Spleen (tissue), 11 donors: Measurements from ENCODE around the gene EIF5A2. TPM values are rescaled to one million over a fixed set of nuclear protein-coding genes. Genes with fewer than 3 reads are reported as not detected.

Experiments used
- DNase-seq: peaks from one replicate; pipeline ENCODE4 v3.0.0-alpha.2; 2020
- H3K27ac ChIP-seq, 8 donors: fragments of 200-600 bp; sonication (generic) in 7 of 8; 1 replicate in 4 of 8; 2 replicates in 4 of 8; pipeline versions ENCODE4 v1.5.0 to v1.8.0; 2016 to 2021; ENCODE audit warnings: inconsistent platforms in 4 of 8, mild to moderate bottlenecking in 4 of 8, moderate library complexity in 1 of 8
- H3K27me3 ChIP-seq, 7 donors: fragments of 200-600 bp; sonication (generic) in 6 of 7; replicated peaks in 1 of 7; 1 replicate in 4 of 7; 2 replicates in 3 of 7; pipeline versions ENCODE4 v1.5.0 to v1.8.0; 2016 to 2021; ENCODE audit warnings: inconsistent platforms in 3 of 7, mild to moderate bottlenecking in 1 of 7
- H3K36me3 ChIP-seq, 6 donors: fragments of 200-600 bp; sonication (generic) in 5 of 6; 1 replicate in 4 of 6; 2 replicates in 2 of 6; pipeline versions ENCODE4 v1.5.0 to v1.8.0; 2016 to 2021; ENCODE audit warnings: inconsistent platforms in 2 of 6
- H3K4me1 ChIP-seq, 6 donors: fragments of 200-600 bp; sonication (generic) in 5 of 6; 1 replicate in 3 of 6; 2 replicates in 3 of 6; pipeline versions ENCODE4 v1.5.0 to v1.8.0; 2016 to 2021; ENCODE audit warnings: inconsistent platforms in 3 of 6
- H3K4me3 ChIP-seq, 8 donors: fragments of 200-600 bp; sonication (generic) in 7 of 8; 1 replicate in 4 of 8; 2 replicates in 4 of 8; pipeline versions ENCODE4 v1.5.0 to v1.8.0; 2016 to 2021; ENCODE audit warnings: inconsistent platforms in 4 of 8, mild to moderate bottlenecking in 4 of 8, moderate library complexity in 2 of 8
- H3K9me3 ChIP-seq, 8 donors: fragments of 200-600 bp; sonication (generic) in 7 of 8; 1 replicate in 4 of 8; 2 replicates in 4 of 8; pipeline versions ENCODE4 v1.5.0 to v1.8.0; 2016 to 2021; ENCODE audit warnings: inconsistent platforms in 4 of 8
- POLR2A ChIP-seq, 3 donors: fragments of 450-650 bp; IDR thresholded peaks; one replicate each; pipeline ENCODE4 v1.5.1; 2017; ENCODE audit warnings: antibody characterized with exemption in 3 of 3, mild to moderate bottlenecking in 1 of 3
- POLR2AphosphoS5 ChIP-seq, 3 donors: sonication (generic); formaldehyde crosslinking; IDR thresholded peaks; one replicate each; pipeline ENCODE4 v1.5.1; 2017; ENCODE audit warnings: antibody characterized with exemption in 3 of 3
- WGBS, 5 donors: extraction: QIAGEN DNeasy Blood & Tissue Kit in 3 of 5; methylation state at CpG; one replicate each; pipeline versions ENCODE4 v1.1.5 to v1.1.7; 2013 to 2018; 5-methylcytosine and 5-hydroxymethylcytosine counted together
- intact Hi-C: fragments of 100-400 bp; cut with DNase I; formaldehyde crosslinking; loops from one replicate; pipeline ENCODE4 v1.15.0; 2023; ENCODE audit warnings: low total_unique reads
- polyA plus RNA-seq, 3 donors: library from polyadenylated mRNA; stranded (reverse); fragments of 200-250 nt; gene quantifications; one replicate each; pipeline ENCODE4 v1.2.1, GENCODE V29; 2013
- total RNA-seq, 7 donors: library from RNA; depleted of rRNA in 3 of 7; stranded (reverse); fragments of >200 nt in 3 of 7; fragmentation: NEBNext Ultra II Directional in 4 of 7; extraction: Animal tissue kit (Norgen Biotek cat#: 25700) in 4 of 7; gene quantifications; one replicate each; pipeline versions ENCODE4 v1.1.0 to v1.2.1, GENCODE V29; 2016 to 2021
- TF ChIP-seq, protein P1 (sequence below), 11 experiments: fragments of 200-600 bp in 7 of 11; fragments of 450-650 bp in 4 of 11; sonication (generic) in 4 of 11; IDR thresholded peaks in 8 of 11; conservative IDR thresholded peaks in 3 of 11; 1 replicate in 7 of 11; 2 replicates in 4 of 11; pipeline versions ENCODE4 v1.4.0 to v1.8.0; 2016 to 2021; ENCODE audit warnings: antibody characterized with exemption in 11 of 11, inconsistent platforms in 4 of 11, mild to moderate bottlenecking in 1 of 11
- donor health status: healthy with polysubstance abuse.
- donor health status: DM: no; HTN: no; CAD: no; lungs with moderate emphysema.
- donor health status: DM: no; HTN: no; CAD: no.
- donor health status: Bipolar disorder and iron deficiency.
- donor health status: healthy.
- donor health status: DM: no; HTN: no; CAD: no.
- donor health status: DM: yes; HTN: yes; CAD: no.

EIF5A2 gene
- total and polyA plus RNA-seq, 10 donors: 0.78 to 7.4 (median 3.4) TPM

- H3K9me3 ChIP-seq: peaks cover 3 to 36% (median 27%) of the 10 kb centered on the region in 8 donors
- peaks cover 0 to 15% (median 0%) of the 10 kb centered on the region in 7 donors for H3K27me3 ChIP-seq
- TF ChIP-seq POLR2A (IDR thresholded peaks at IDR 0.05) (no peak), POLR2AphosphoS5 (IDR thresholded peaks at IDR 0.05) (no peak)
- TF ChIP-seq, protein P1, sequence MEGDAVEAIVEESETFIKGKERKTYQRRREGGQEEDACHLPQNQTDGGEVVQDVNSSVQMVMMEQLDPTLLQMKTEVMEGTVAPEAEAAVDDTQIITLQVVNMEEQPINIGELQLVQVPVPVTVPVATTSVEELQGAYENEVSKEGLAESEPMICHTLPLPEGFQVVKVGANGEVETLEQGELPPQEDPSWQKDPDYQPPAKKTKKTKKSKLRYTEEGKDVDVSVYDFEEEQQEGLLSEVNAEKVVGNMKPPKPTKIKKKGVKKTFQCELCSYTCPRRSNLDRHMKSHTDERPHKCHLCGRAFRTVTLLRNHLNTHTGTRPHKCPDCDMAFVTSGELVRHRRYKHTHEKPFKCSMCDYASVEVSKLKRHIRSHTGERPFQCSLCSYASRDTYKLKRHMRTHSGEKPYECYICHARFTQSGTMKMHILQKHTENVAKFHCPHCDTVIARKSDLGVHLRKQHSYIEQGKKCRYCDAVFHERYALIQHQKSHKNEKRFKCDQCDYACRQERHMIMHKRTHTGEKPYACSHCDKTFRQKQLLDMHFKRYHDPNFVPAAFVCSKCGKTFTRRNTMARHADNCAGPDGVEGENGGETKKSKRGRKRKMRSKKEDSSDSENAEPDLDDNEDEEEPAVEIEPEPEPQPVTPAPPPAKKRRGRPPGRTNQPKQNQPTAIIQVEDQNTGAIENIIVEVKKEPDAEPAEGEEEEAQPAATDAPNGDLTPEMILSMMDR (IDR thresholded peaks at IDR 0.05 in 8 of 11, conservative IDR thresholded peaks at IDR 0.05 in 3 of 11): no peak
- intact Hi-C loops: no loop called here
- no peak overlapping the region for H3K27ac ChIP-seq
- H3K4me1 ChIP-seq: peaks cover 8 to 25% (median 19%) of the 10 kb centered on the region in 6 donors
- H3K36me3 ChIP-seq: no peaks in the 10 kb centered on the region
- DNase-seq: no peak
- no peak overlapping the region for H3K4me3 ChIP-seq
Measured at GRCh38 chr3:170910542-170910941, 2.1 kb upstream of the EIF5A2 start.

- Histone ChIP-seq H3K36me3 (no peaks in the 10 kb centered on the region), H3K27me3 (peaks cover 0 to 15% (median 0%) of the 10 kb centered on the region in 7 donors), H3K27ac (peak overlapping the region; percentile 19 to 80 (median 61)), H3K4me3 (peak overlapping the region in 2 of 8 donors; percentile 57 to 82), H3K9me3 (peaks cover 3 to 36% (median 27%) of the 10 kb centered on the region in 8 donors), H3K4me1 (peaks cover 8 to 25% (median 19%) of the 10 kb centered on the region in 6 donors)
- TF ChIP-seq, protein P1 (IDR thresholded peaks at IDR 0.05 in 8 of 11, conservative IDR thresholded peaks at IDR 0.05 in 3 of 11): no peak
- TF ChIP-seq POLR2A (IDR thresholded peaks at IDR 0.05): no peak
- intact Hi-C loops: no loop called here
- no peak for DNase-seq
- WGBS, 5 donors: 82 to 91% (median 87%) methylated on average over 17 of the region's 17 CpGs
Measured at GRCh38 chr3:170909129-170909903, 879 bp upstream of the EIF5A2 start.

DNA sequence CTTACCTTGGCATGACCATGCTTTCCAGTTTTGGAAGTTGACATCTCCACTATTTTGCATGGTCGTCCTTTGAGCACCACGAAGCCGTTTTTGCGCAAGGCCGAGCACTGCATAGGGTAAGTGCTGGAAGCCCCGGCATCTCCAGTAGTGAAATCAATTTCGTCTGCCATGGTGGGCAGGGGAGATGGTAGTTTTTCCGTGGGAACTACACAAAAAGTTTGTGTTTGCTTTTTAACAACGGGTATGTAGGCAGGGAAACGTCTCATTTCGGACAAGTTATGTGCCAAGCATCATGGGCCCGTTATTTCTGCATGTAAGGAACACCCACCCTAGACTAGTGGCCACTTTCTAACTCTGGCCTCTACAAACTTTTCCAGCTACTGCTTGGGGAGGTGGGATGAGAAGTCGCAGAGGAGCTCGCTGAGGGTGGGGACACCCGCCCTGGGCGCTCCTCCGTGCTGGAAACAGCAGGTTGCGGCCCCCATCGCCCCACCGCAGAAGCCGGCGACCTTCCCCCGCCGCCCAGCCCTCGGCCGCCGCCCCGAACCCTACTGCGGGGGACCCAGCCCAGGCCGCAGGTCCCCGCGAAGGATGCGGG is 701 bp downstream of the EIF5A2 start:
- 6 to 16% (median 8%) methylated on average over 15 to 33 of the region's 33 CpGs for WGBS, 5 donors
- intact Hi-C loops: no loop called here
- peaks cover 8 to 25% (median 19%) of the 10 kb centered on the region in 6 donors for H3K4me1 ChIP-seq
- TF ChIP-seq, protein P1 (IDR thresholded peaks at IDR 0.05 in 8 of 11, conservative IDR thresholded peaks at IDR 0.05 in 3 of 11): no peak
- no peak for TF ChIP-seq POLR2AphosphoS5 (IDR thresholded peaks at IDR 0.05)
- TF ChIP-seq POLR2A (IDR thresholded peaks at IDR 0.05): no peak
- H3K9me3 ChIP-seq: peaks cover 3 to 36% (median 27%) of the 10 kb centered on the region in 8 donors
- peak overlapping the region; percentile 19 to 80 (median 61) for H3K27ac ChIP-seq
- peak overlapping the region; percentile 51 to 82 (median 62) for H3K4me3 ChIP-seq
- peak; percentile 66 for DNase-seq
- peaks cover 0 to 15% (median 0%) of the 10 kb centered on the region in 7 donors for H3K27me3 ChIP-seq
- H3K36me3 ChIP-seq: no peaks in the 10 kb centered on the region

GRCh38 chr3:170905862-170906261 is 2.6 kb downstream of the EIF5A2 start:
- Histone ChIP-seq H3K36me3 (no peaks in the 10 kb centered on the region), H3K4me3 (no peak overlapping the region), H3K27ac (no peak overlapping the region), H3K27me3 (peaks cover 0 to 15% (median 0%) of the 10 kb centered on the region in 7 donors), H3K9me3 (peaks cover 3 to 24% (median 23%) of the 10 kb centered on the region in 8 donors), H3K4me1 (peaks cover 8 to 25% (median 19%) of the 10 kb centered on the region in 6 donors)
- WGBS, 5 donors: 79 to 89% (median 85%) methylated on average over 2 of the region's 2 CpGs
- no peak for TF ChIP-seq POLR2AphosphoS5 (IDR thresholded peaks at IDR 0.05)
- TF ChIP-seq, protein P1 (IDR thresholded peaks at IDR 0.05 in 8 of 11, conservative IDR thresholded peaks at IDR 0.05 in 3 of 11): no peak
- TF ChIP-seq POLR2A (IDR thresholded peaks at IDR 0.05): no peak
- intact Hi-C loops: no loop called here
- no peak for DNase-seq
